Glutamatergic neuron (in vitro differentiated cells): ENCODE results near the gene CEPT1. TPM values are rescaled to one million over a fixed set of nuclear protein-coding genes. Genes with fewer than 3 reads are reported as not detected.

Source experiments
- DNase-seq: peaks from one replicate; pipeline ENCODE4 v3.0.0; 2022
- H3K27ac Mint-ChIP-seq: one replicate; pipeline ENCODE4 v1.8.0; 2020; ENCODE audit warnings: mild to moderate bottlenecking, mixed read lengths, inconsistent platforms; ENCODE audit not compliant: unreplicated experiment
- H3K27me3 Mint-ChIP-seq: one replicate; pipeline ENCODE4 v1.8.0; 2020; ENCODE audit warnings: mild to moderate bottlenecking, moderate library complexity, mixed read lengths, inconsistent platforms; ENCODE audit not compliant: unreplicated experiment
- H3K36me3 Mint-ChIP-seq: one replicate; pipeline ENCODE4 v1.8.0; 2020; ENCODE audit warnings: mild to moderate bottlenecking, mixed read lengths, inconsistent platforms; ENCODE audit not compliant: unreplicated experiment
- H3K4me1 Mint-ChIP-seq: one replicate; pipeline ENCODE4 v1.8.0; 2020; ENCODE audit warnings: mild to moderate bottlenecking, low read depth, mixed read lengths, inconsistent platforms; ENCODE audit not compliant: unreplicated experiment
- H3K4me3 Mint-ChIP-seq: one replicate; pipeline ENCODE4 v1.8.0; 2020; ENCODE audit warnings: mild to moderate bottlenecking, mixed read lengths, inconsistent platforms; ENCODE audit not compliant: unreplicated experiment
- H3K9me3 Mint-ChIP-seq: one replicate; pipeline ENCODE4 v1.8.0; 2020; ENCODE audit warnings: mild to moderate bottlenecking, moderate library complexity, mixed read lengths, inconsistent platforms; ENCODE audit not compliant: unreplicated experiment
- total RNA-seq: library from RNA; stranded (reverse); fragmentation: NEBNext Ultra II Directional; extraction: Animal tissue kit (Norgen Biotek cat#: 25700); gene quantifications from one replicate; pipeline ENCODE4 v1.2.1, GENCODE V29; 2021; ENCODE audit not compliant: unreplicated experiment
- TF ChIP-seq, protein P1 (sequence below): fragments of 200-600 bp; sonication (generic); IDR thresholded peaks from one replicate; pipeline ENCODE4 v1.5.0; 2021; ENCODE audit not compliant: partially characterized antibody, unreplicated experiment

CEPT1 gene
- total RNA-seq, 1 donor from 2014 or later = 35.6 TPM

DNA sequence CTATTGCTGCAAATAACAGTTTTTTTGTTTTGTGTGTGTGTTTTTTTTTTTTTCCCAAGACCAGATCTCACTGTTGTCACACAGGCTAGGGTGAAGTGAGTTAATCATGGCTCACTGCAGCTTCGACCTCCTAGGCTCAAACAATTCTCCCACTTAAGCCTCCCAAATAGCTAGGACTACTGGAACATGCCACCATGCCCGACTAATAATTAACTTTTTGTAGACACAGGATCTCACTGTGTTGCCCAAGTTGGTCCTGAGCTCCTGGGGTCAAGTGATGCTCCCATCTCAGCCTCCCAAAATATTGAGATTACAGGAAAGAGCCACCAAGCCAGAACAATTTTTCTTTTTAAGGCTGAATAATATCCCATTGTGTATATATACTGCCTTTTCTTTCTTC lies 35.0 kb upstream of the CEPT1 start:
- TF ChIP-seq, protein P1, sequence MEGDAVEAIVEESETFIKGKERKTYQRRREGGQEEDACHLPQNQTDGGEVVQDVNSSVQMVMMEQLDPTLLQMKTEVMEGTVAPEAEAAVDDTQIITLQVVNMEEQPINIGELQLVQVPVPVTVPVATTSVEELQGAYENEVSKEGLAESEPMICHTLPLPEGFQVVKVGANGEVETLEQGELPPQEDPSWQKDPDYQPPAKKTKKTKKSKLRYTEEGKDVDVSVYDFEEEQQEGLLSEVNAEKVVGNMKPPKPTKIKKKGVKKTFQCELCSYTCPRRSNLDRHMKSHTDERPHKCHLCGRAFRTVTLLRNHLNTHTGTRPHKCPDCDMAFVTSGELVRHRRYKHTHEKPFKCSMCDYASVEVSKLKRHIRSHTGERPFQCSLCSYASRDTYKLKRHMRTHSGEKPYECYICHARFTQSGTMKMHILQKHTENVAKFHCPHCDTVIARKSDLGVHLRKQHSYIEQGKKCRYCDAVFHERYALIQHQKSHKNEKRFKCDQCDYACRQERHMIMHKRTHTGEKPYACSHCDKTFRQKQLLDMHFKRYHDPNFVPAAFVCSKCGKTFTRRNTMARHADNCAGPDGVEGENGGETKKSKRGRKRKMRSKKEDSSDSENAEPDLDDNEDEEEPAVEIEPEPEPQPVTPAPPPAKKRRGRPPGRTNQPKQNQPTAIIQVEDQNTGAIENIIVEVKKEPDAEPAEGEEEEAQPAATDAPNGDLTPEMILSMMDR = no peak
- no peak overlapping the region for H3K4me3 Mint-ChIP-seq
- peaks cover 41% of the 10 kb centered on the region for H3K36me3 Mint-ChIP-seq
- no peak overlapping the region for H3K27ac Mint-ChIP-seq
- no peaks in the 10 kb centered on the region for H3K27me3 Mint-ChIP-seq
- H3K9me3 Mint-ChIP-seq = peaks cover 5% of the 10 kb centered on the region
- no peak for DNase-seq
- H3K4me1 Mint-ChIP-seq = no peaks in the 10 kb centered on the region

DNA sequence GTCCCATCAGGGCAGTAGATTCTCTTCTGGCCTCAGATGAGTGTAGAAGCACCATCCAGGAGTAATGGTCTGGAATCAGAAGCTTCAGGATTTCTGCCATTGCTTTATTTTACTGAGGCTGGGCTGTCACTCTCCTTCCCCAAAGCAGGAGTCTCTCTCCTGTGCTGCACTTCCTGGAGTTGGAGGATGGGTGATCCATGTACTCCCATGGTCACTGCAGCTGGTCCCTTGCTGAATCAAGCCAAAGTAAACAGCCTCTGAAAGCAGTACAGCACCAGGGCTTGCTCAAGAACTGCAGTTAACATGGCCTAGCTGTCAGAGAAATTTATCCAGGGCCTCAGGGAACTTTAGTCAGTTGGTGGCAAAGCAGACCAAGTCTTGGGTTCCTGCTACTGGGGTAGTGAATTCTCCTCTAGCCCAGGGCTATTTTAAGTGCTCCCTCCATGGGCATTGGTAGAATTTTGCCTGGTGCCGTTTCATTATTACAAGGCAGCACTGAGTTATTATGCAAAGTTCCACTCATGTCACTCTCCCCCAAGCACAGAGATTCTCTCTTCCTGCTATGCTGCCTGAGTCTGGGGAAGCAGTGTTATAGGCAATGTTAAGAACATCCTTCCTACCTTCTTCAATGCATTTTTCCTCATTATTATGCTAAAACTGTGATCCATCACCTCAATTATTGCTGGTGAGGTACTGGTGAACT lies 29.7 kb upstream of the CEPT1 start:
- H3K36me3 Mint-ChIP-seq = peaks cover 14% of the 10 kb centered on the region
- H3K27me3 Mint-ChIP-seq = no peaks in the 10 kb centered on the region
- no peak overlapping the region for H3K4me3 Mint-ChIP-seq
- DNase-seq = no peak
- H3K27ac Mint-ChIP-seq = no peak overlapping the region
- no peaks in the 10 kb centered on the region for H3K4me1 Mint-ChIP-seq
- peaks cover 2% of the 10 kb centered on the region for H3K9me3 Mint-ChIP-seq
- TF ChIP-seq, protein P1 = no peak

DNA sequence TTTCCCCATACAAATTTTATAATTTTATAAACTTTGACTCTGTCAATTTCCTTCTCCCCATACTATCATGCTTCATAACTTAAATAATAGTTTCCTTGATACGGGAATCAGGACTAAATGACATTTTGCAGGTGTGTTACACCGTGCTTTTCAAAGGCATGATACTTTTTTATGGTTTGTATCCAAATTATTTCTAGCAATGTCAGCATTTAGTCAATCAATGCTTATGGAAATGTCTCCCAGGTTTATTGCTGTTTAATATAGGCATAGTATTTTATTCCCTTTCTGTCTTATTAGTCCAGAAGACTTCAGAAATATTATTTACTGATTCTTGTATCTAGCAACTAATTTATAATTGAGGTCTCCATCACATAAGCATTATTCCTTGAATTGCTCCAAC lies 23.5 kb upstream of the CEPT1 start:
- peaks cover 2% of the 10 kb centered on the region for H3K27me3 Mint-ChIP-seq
- no peak overlapping the region for H3K4me3 Mint-ChIP-seq
- no peak for DNase-seq
- H3K27ac Mint-ChIP-seq = no peak overlapping the region
- TF ChIP-seq, protein P1 = no peak
- no peaks in the 10 kb centered on the region for H3K4me1 Mint-ChIP-seq
- no peaks in the 10 kb centered on the region for H3K9me3 Mint-ChIP-seq
- no peaks in the 10 kb centered on the region for H3K36me3 Mint-ChIP-seq

DNA sequence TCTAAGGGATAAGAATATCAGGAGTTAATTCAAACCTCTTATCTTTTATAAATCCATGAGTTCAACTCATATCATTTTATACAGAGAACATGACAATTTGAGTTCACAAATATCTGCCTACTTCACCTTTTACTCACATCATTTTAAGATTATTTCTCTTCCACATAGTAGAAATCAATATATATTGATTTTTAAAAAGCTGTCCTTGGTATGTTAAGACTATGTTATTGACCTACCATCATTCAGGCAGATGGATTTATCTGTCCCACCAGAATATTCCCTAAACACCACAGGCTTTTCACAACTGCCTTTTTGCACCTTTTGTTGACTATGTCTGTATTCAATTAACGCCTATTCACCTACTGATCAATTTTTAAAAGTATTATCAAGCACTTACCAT lies 13.7 kb upstream of the CEPT1 start:
- peaks cover 4% of the 10 kb centered on the region for H3K9me3 Mint-ChIP-seq
- TF ChIP-seq, protein P1 = no peak
- DNase-seq = no peak
- peak overlapping the region; percentile 39 for H3K4me3 Mint-ChIP-seq
- H3K27me3 Mint-ChIP-seq = peaks cover 4% of the 10 kb centered on the region
- H3K4me1 Mint-ChIP-seq = peaks cover 18% of the 10 kb centered on the region
- no peaks in the 10 kb centered on the region for H3K36me3 Mint-ChIP-seq
- peak overlapping the region; percentile 91 for H3K27ac Mint-ChIP-seq

DNA sequence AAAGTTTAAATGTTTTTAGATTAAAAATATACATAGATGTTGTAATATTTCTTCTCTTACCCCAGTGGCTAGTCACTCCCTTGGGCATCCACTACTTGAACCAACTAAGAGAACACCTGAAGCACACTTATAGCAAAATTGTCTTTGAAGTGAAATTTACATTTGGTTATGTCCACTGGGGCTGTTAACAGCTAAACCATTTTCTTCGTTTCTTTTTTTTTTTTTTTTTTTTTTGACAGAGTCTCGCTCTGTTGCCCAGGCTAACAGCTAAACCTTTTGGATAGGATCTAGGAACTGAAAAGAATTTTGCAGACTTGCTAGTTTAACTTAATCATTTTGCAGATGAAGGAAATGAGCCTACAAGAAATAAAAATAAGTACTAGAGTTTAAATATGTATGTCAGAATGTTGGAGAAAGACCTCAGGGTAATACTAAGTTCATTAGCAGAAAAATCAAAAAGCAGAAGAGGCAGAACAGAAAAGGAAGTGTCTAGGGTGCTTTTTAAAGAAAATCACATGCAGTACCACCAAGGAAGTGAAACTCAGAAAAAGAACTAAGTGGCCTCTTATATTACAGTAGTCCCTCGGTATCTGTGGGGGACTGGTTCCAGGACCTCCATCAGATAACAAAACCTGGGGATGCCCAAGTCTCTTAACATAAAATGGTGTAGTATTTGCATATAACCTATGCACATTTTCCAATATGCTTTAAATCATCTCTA lies 11.9 kb upstream of the CEPT1 start:
- H3K27me3 Mint-ChIP-seq = peaks cover 4% of the 10 kb centered on the region
- H3K36me3 Mint-ChIP-seq = no peaks in the 10 kb centered on the region

More for the DNA sequence above, 11.9 kb upstream of the CEPT1 start:
- peaks cover 4% of the 10 kb centered on the region for H3K9me3 Mint-ChIP-seq
- H3K27ac Mint-ChIP-seq = peak overlapping the region; percentile 31
- TF ChIP-seq, protein P1 = no peak
- no peak for DNase-seq
- peaks cover 18% of the 10 kb centered on the region for H3K4me1 Mint-ChIP-seq
- H3K4me3 Mint-ChIP-seq = no peak overlapping the region
